ENCODE data around the gene GRIK4. TPM values are rescaled to one million over a fixed set of nuclear protein-coding genes. Genes with fewer than 3 reads are reported as not detected.
"Not testable (repeated sequence)": the region's sequence is repeated elsewhere in the genome, so short reads cannot be mapped to it uniquely, and the experiment has no call there.

The GRIK4 gene
- total RNA-seq, 1 donor from 2014 or later, result 2.2 TPM

GRCh38 chr11:120785576-120785975 lies 274.0 kb downstream of the GRIK4 start:
- Mint-ChIP-seq H3K9me3 (ENCODE audit: unreplicated experiment) (no peaks in the 10 kb centered on the region), H3K4me1 (ENCODE audit: low read depth, unreplicated experiment) (no peaks in the 10 kb centered on the region), H3K27me3 (ENCODE audit: low read depth, unreplicated experiment) (peaks cover 41% of the 10 kb centered on the region), H3K27ac (ENCODE audit: unreplicated experiment) (no peak overlapping the region), H3K4me3 (ENCODE audit: unreplicated experiment) (no peak overlapping the region), H3K36me3 (ENCODE audit: low read depth, unreplicated experiment) (no peaks in the 10 kb centered on the region)
- no peak overlapping the region for H3K9ac ChIP-seq (ENCODE audit: low read length)
- H3K9me3 ChIP-seq (ENCODE audit: insufficient read depth, low read depth, low read length), result no peaks in the 10 kb centered on the region
- peaks cover 18% of the 10 kb centered on the region for H3K27me3 ChIP-seq (ENCODE audit: insufficient read depth, low read length)
- H3K27ac ChIP-seq (ENCODE audit: low read depth, low read length), result no peak overlapping the region
- H3K36me3 ChIP-seq (ENCODE audit: insufficient read depth, low read length), result no peaks in the 10 kb centered on the region
- H4K20me1 ChIP-seq (ENCODE audit: insufficient read depth, low read length), result no peaks in the 10 kb centered on the region
- H2AFZ ChIP-seq (ENCODE audit: low read depth, low read length), result no peak overlapping the region
- TF ChIP-seq CTCF (IDR thresholded peaks at IDR 0.05; ENCODE audit: insufficient read depth, low read depth, low read length), result no peak
- DNase-seq (ENCODE audit: low read depth) (no peak), FAIRE-seq (no peak)
- H3K4me2 ChIP-seq (ENCODE audit: low read length), result no peak overlapping the region
- H3K79me2 ChIP-seq (ENCODE audit: insufficient read depth, low read length), result no peaks in the 10 kb centered on the region
- H3K4me3 ChIP-seq (ENCODE audit: insufficient read depth, low read depth, low read length), result no peak overlapping the region
- no peaks in the 10 kb centered on the region for H3K4me1 ChIP-seq (ENCODE audit: insufficient read depth, low read length)

- Histone ChIP-seq H3K27ac (ENCODE audit: low read depth, low read length) (no peak overlapping the region), H3K36me3 (ENCODE audit: insufficient read depth, low read length) (no peaks in the 10 kb centered on the region), H3K79me2 (ENCODE audit: insufficient read depth, low read length) (no peaks in the 10 kb centered on the region), H2AFZ (ENCODE audit: low read depth, low read length) (no peak overlapping the region), H3K9me3 (ENCODE audit: insufficient read depth, low read depth, low read length) (no peaks in the 10 kb centered on the region), H3K4me2 (ENCODE audit: low read length) (no peak overlapping the region), H3K4me3 (ENCODE audit: insufficient read depth, low read depth, low read length) (no peak overlapping the region), H3K4me1 (ENCODE audit: insufficient read depth, low read length) (no peaks in the 10 kb centered on the region), H3K27me3 (ENCODE audit: insufficient read depth, low read length) (peaks cover 20% of the 10 kb centered on the region), H4K20me1 (ENCODE audit: insufficient read depth, low read length) (no peaks in the 10 kb centered on the region), H3K9ac (ENCODE audit: low read length) (no peak overlapping the region)
- no peak for FAIRE-seq
- Mint-ChIP-seq H3K27me3 (ENCODE audit: low read depth, unreplicated experiment) (peaks cover 41% of the 10 kb centered on the region), H3K4me3 (ENCODE audit: unreplicated experiment) (no peak overlapping the region), H3K4me1 (ENCODE audit: low read depth, unreplicated experiment) (no peaks in the 10 kb centered on the region), H3K9me3 (ENCODE audit: unreplicated experiment) (no peaks in the 10 kb centered on the region), H3K36me3 (ENCODE audit: low read depth, unreplicated experiment) (no peaks in the 10 kb centered on the region), H3K27ac (ENCODE audit: unreplicated experiment) (no peak overlapping the region)
- TF ChIP-seq EZH2 (IDR thresholded peaks at IDR 0.05; ENCODE audit: insufficient read depth, low read length), result no peak
- TF ChIP-seq CTCF (IDR thresholded peaks at IDR 0.05; ENCODE audit: insufficient read depth, low read depth, low read length), result no peak
- DNase-seq (ENCODE audit: low read depth), result no peak
Observed at GRCh38 chr11:120786206-120786735, 274.7 kb downstream of the GRIK4 start.

GRCh38 chr11:120787224-120787623 lies 275.7 kb downstream of the GRIK4 start:
- H2AFZ ChIP-seq (ENCODE audit: low read depth, low read length); H3K4me2 ChIP-seq (ENCODE audit: low read length); DNase-seq (ENCODE audit: low read depth); H3K9ac ChIP-seq (ENCODE audit: low read length); H3K36me3 Mint-ChIP-seq (ENCODE audit: low read depth, unreplicated experiment); H3K4me1 ChIP-seq (ENCODE audit: insufficient read depth, low read length); H3K4me3 ChIP-seq (ENCODE audit: insufficient read depth, low read depth, low read length); H3K9me3 ChIP-seq (ENCODE audit: insufficient read depth, low read depth, low read length); H3K4me3 Mint-ChIP-seq (ENCODE audit: unreplicated experiment); H3K4me1 Mint-ChIP-seq (ENCODE audit: low read depth, unreplicated experiment); H3K27ac Mint-ChIP-seq (ENCODE audit: unreplicated experiment); H4K20me1 ChIP-seq (ENCODE audit: insufficient read depth, low read length); FAIRE-seq; H3K27ac ChIP-seq (ENCODE audit: low read depth, low read length); H3K9me3 Mint-ChIP-seq (ENCODE audit: unreplicated experiment); H3K36me3 ChIP-seq (ENCODE audit: insufficient read depth, low read length); H3K79me2 ChIP-seq (ENCODE audit: insufficient read depth, low read length): not testable (repeated sequence)
- peaks cover 41% of the 10 kb centered on the region for H3K27me3 Mint-ChIP-seq (ENCODE audit: low read depth, unreplicated experiment)
- H3K27me3 ChIP-seq (ENCODE audit: insufficient read depth, low read length), result peaks cover 20% of the 10 kb centered on the region
